ENCODE measurements around the gene TMEM204.

Gene TMEM204

DNA sequence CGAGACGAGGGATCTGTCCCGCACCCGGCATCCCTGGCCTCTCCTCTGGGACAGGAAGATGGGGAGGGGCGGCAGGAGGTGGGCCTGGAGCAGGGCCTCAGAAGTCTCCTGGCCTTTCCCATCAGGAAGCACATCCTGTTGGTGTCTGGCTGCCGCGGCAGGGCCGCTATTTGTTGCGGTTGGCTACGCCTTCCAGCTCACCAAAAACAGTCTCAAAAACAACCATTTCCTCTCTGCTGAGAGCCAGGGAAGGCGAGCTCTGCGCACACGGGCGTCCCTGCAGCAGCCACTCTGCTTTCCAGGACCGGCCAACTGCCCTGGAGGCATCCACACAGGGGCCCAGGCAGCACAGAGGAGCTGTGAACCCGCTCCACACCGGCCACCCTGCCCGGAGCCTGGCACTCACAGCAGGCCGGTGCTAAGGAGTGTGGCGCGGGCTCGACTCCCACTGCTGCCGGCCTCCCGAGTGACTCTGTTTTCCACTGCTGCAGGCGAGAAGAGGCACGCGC is at the start of gene TMEM204:
TSS of gene TMEM204 (plus strand) at position 224 of the 509 bp plus-strand sequence. CDS start 610 bp downstream, outside the sequence.
- TF ChIP-seq, protein P1, sequence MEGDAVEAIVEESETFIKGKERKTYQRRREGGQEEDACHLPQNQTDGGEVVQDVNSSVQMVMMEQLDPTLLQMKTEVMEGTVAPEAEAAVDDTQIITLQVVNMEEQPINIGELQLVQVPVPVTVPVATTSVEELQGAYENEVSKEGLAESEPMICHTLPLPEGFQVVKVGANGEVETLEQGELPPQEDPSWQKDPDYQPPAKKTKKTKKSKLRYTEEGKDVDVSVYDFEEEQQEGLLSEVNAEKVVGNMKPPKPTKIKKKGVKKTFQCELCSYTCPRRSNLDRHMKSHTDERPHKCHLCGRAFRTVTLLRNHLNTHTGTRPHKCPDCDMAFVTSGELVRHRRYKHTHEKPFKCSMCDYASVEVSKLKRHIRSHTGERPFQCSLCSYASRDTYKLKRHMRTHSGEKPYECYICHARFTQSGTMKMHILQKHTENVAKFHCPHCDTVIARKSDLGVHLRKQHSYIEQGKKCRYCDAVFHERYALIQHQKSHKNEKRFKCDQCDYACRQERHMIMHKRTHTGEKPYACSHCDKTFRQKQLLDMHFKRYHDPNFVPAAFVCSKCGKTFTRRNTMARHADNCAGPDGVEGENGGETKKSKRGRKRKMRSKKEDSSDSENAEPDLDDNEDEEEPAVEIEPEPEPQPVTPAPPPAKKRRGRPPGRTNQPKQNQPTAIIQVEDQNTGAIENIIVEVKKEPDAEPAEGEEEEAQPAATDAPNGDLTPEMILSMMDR (IDR thresholded peaks at IDR 0.05): no peak
- no peak for TF ChIP-seq ZFX (IDR thresholded peaks at IDR 0.05; ENCODE audit: borderline replicate concordance)
- H3K27ac ChIP-seq: no peak within 1 kb of the TSS

DNA sequence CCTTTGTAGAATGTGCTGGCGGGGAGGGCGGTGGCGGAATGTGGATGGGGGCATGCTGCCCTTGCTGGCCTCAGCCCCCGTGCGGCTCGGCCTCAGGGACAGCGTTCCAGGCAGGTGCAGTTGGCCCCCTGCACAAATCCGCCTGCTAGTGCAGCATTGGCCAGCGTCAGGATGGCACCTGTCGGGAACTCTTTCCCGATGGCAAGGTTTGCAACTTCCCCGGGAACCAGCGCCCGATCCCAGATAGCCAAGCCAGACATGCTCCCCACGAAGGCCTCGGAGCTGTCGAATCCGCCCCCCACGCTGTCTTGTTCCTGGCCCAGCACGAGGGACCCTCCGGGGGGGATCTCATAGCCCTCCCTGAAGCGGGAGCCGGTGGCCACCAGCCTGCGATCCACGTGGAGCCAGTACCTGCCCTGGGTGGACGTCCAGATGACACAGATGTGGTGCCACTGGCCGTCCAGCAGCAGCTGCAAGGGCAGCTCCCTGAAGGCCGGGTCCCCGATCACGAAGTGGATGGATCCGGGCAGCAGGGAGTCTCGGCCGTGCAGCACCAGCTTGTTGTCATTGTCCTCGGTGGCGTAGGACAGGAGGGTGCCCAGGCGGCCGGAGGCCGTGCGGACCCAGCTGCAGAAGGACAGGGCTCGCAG is 47.5 kb upstream of the TMEM204 start:
- TF ChIP-seq, protein P1 (IDR thresholded peaks at IDR 0.05): no peak
- no peak for TF ChIP-seq ZFX (IDR thresholded peaks at IDR 0.05; ENCODE audit: borderline replicate concordance)

DNA sequence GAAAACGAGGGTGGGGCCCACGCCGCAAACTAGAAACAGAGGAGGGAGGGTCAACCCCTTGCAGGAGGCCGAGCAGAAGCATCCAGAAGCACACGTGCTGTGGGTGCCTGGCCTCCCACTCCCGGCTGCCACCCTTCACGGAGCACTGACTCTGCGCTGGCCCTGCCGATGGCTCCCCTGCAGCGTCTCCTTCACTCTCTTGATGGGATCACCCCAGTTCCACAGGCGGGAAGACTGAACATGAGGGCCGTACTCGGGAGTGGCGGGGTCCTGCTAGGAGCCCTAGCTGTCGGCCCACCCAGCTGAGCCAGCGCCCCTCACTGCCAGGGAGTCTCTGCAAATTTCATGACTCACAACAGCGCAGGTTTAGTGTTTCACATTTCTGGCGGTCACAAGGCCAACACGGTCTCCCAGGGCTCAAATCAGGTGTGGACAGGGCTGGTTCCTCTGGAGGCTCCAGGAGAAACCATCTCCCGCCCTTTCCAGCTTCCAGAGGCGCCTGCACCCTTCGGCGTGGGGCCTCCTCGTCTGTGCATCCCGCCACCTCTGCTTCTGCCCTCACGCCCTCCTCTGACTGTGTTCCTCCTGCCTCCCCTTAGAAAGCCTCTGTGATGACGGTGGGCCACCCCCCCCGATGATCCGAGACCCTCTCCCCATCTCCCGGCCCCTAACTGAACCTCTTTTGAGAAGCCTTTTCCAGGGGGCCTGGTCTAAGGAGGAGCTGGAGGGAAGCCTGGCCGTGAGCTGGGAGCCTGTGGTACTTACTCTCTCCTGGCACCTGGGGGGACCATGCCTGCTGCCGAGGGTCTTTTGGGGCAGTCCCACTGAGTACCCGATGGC is 46.7 kb upstream of the TMEM204 start:
- no peak for TF ChIP-seq ZFX (IDR thresholded peaks at IDR 0.05; ENCODE audit: borderline replicate concordance)
- TF ChIP-seq, protein P1 (IDR thresholded peaks at IDR 0.05): no peak
- H3K27ac ChIP-seq: no peak overlapping the region

More for the DNA sequence above, 47.5 kb upstream of the TMEM204 start:
- H3K27ac ChIP-seq: no peak overlapping the region

DNA sequence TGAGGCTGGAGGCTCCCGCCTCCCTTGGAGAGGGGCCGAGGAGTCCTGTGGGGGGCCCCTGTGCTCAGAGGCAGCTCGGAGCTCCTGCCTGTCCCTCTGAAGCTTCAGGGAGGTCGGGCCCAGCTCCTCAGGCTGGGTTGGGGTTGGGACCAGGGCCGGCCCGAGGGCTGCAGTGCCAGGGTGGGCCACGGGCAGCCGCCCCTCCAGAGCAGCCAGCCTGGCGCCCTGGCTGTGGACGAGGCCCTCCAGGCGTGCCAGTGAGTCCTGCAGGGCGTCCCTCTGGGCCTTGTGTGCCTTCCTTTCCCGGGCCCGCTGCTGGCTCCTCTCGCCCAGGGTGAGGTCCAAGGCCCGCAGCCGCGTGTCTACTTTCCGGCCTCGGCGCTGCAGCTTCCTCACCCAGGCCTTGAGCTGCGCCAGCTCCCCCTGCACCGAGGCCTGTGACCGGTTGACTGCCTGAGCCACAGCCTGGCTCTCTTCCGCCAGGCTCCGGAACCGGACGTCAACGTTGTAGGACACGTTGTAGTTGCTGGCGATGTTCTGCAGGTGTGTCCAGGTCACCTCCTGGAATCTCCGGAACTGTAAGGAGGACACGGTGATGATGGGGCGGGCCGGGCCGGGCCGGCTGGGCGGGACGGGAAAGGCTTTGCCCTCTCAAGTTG is 45.9 kb upstream of the TMEM204 start:
- no peak for TF ChIP-seq ZFX (IDR thresholded peaks at IDR 0.05; ENCODE audit: borderline replicate concordance)
- TF ChIP-seq, protein P1 (IDR thresholded peaks at IDR 0.05): no peak
- no peak overlapping the region for H3K27ac ChIP-seq

DNA sequence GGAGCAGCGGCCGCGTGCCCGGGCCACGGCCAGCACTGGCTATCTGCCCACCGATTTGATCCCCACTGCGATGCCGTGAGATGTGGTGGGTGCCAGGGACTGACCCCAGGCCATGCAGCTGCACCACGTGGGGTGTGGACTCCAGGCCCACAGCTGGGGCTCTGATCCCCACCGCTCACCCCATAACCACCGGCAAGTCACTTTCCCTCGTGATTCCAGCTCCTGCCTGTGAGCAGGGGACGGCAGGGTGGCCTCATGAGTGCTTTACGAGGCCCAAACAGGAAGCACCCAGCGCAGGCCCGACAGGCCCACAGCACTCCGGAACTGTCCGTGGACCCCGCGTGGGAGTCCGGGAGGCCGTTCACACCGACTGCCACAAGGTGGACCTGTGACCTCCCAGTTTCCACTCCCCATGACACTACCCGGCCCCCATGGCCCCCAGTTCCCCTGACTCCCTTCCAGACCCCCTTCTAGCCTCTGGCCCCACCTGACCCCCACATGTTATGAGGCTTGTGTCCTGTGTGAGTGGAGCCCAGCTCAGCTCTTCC is 45.3 kb upstream of the TMEM204 start:
- no peak overlapping the region for H3K27ac ChIP-seq
- TF ChIP-seq ZFX (IDR thresholded peaks at IDR 0.05; ENCODE audit: borderline replicate concordance): no peak
- TF ChIP-seq, protein P1 (IDR thresholded peaks at IDR 0.05): no peak

DNA sequence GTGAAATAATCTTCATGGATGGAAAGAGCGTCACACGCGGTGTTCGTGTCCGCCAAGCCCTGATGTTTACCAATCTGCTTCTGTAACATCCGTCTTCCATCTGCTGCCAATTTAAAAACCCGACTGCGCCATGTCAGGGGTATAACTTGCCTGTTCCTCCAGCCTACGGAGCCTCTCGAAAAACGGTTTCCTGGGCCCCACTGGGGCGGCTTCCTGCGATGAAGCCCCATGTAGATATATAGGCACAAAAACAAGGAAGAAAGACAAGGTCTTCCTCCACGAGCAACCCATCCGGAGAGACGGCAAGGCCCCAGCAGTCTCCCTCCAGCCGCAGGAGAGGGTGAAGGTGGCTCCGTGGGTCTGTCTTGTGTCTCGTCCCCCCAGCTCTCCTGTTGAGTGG is 44.8 kb upstream of the TMEM204 start, which contains the start of gene PTX4:
TSS of gene PTX4 (minus strand) at position 326 of the 400 bp plus-strand sequence. CDS start at position 291, 35 bp downstream.
- TF ChIP-seq ZFX (IDR thresholded peaks at IDR 0.05; ENCODE audit: borderline replicate concordance): no peak
- TF ChIP-seq, protein P1 (IDR thresholded peaks at IDR 0.05): no peak
- no peak within 1 kb of the TSS for H3K27ac ChIP-seq

Data from 22Rv1 (cell line).